Esophagus (tissue), 2 donors: ENCODE results near the gene ARID5B. TPM values are rescaled to one million over a fixed set of nuclear protein-coding genes. Genes with fewer than 3 reads are reported as not detected.

Experiments
- H3K27ac ChIP-seq, 2 donors: one replicate each; pipeline ENCODE4 v1.5.1; 2013; ENCODE audit warnings: low read depth in 2 of 2, mild to moderate bottlenecking in 2 of 2, inconsistent platforms in 1 of 2, low read length in 1 of 2, moderate library complexity in 1 of 2
- H3K27me3 ChIP-seq, 2 donors: one replicate each; pipeline ENCODE4 v1.6.1; 2013; ENCODE audit warnings: low read length in 2 of 2, control low read depth in 1 of 2, mild to moderate bottlenecking in 1 of 2; ENCODE audit not compliant: insufficient read depth in 2 of 2, control insufficient read depth in 1 of 2
- H3K36me3 ChIP-seq, 2 donors: one replicate each; pipeline ENCODE4 v1.6.1; 2013; ENCODE audit warnings: low read length in 1 of 2; ENCODE audit not compliant: control insufficient read depth in 2 of 2, insufficient read depth in 2 of 2
- H3K4me1 ChIP-seq, 2 donors: one replicate each; pipeline ENCODE4 v1.6.1; 2013; ENCODE audit warnings: low read length in 1 of 2; ENCODE audit not compliant: control insufficient read depth in 2 of 2, insufficient read depth in 2 of 2
- H3K4me3 ChIP-seq, 2 donors: one replicate each; pipeline ENCODE4 v1.5.1; 2013; ENCODE audit warnings: low read length in 2 of 2, mild to moderate bottlenecking in 2 of 2, low read depth in 1 of 2, moderate library complexity in 1 of 2
- H3K9me3 ChIP-seq, 2 donors: one replicate each; pipeline ENCODE4 v1.6.1; 2013; ENCODE audit warnings: mild to moderate bottlenecking in 2 of 2, low read depth in 1 of 2, low read length in 1 of 2, moderate library complexity in 1 of 2; ENCODE audit not compliant: control insufficient read depth in 2 of 2, insufficient read depth in 1 of 2
- WGBS, 2 donors: extraction: QIAGEN DNeasy Blood & Tissue Kit; methylation state at CpG; one replicate each; pipeline ENCODE4 v1.1.7; 2013; 5-methylcytosine and 5-hydroxymethylcytosine counted together
- polyA plus RNA-seq, 2 donors: library from polyadenylated mRNA; stranded (reverse); fragments of 200-250 nt; gene quantifications; one replicate each; pipeline ENCODE4 v1.2.3, GENCODE V29; 2013
- donor health status: healthy with polysubstance abuse.
- donor health status: Bipolar disorder and iron deficiency.

The ARID5B gene
- polyA plus RNA-seq, 2 donors: 6.7 to 7.7 TPM

DNA sequence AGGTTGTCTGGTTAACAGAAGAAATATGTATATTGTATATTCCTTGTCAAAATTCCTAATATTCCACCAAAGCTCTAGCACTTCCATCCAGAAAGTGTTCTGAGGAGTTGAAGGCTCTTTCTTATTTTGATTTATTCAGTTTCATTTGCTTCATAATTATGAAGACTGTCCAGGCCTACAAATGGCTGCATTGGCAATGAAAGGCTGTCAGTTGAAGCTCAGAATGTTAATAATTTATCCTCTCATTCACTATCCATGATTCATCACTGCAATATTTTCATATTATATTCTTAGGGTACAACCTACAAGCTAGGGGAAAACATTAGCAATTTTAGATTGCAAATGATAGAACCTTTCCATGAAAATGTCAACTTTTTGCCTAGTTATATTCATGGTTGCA lies 57.3 kb downstream of the ARID5B start:
- H3K9me3 ChIP-seq: no peaks in the 10 kb centered on the region
- no peaks in the 10 kb centered on the region for H3K4me1 ChIP-seq
- no peak overlapping the region for H3K27ac ChIP-seq
- H3K27me3 ChIP-seq: no peaks in the 10 kb centered on the region
- H3K4me3 ChIP-seq: no peak overlapping the region
- no peaks in the 10 kb centered on the region for H3K36me3 ChIP-seq

DNA sequence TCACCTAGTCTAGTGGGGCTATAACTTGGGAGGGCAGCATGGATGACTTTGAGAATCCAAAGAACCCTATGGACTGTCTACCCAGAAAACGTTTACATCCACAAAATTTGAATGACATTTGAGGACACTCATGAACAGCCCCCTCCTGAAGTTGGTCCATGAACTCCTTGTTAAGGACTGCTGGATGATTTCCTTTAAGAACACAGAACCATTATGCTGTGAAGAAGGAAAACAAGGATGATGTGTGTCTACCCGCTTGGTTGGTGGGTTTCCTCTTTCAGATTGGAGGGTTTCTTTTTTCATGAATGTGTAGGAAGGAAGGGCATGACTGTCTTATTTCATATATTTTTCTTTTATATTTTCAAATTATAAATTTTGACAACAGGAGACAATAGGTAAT lies 58.3 kb downstream of the ARID5B start:
- H3K36me3 ChIP-seq: no peaks in the 10 kb centered on the region
- H3K4me1 ChIP-seq: no peaks in the 10 kb centered on the region
- no peaks in the 10 kb centered on the region for H3K9me3 ChIP-seq
- WGBS, 2 donors: 72 to 77% methylated on average over 2 of the region's 2 CpGs
- no peak overlapping the region for H3K27ac ChIP-seq
- no peaks in the 10 kb centered on the region for H3K27me3 ChIP-seq
- no peak overlapping the region for H3K4me3 ChIP-seq

DNA sequence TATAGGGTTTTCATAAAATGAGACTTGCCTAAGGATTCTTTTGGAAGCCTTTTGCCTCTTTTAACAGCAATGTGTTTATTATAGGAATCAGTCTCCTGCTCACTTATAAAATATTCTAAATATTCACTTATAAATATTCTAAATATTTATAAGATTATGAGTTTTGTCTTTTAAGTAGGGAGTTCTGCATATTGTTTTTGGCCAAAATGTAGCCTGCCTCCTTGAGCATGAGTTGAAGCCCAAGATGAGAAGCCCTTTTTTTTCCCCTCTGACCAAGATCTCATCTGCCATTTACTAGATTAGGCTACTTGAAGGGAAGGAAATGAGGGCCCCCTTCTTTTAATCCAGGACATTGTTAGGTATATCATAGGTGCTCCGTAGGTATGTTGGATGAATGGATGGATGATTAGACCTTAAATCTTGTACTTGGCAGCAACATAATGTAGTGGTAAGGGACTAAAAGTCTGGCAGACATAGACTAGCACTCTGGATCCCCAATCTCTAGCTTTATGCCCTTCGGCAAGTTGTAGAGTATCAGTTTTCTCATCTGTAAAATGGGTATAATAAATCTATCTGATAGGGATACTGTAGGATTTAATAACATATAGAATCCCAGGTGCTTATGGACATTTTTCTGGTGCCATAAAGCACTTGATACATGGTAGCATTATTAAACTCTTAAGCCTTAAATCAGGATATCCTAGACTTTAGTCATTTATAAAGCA lies 59.1 kb downstream of the ARID5B start:
- Histone ChIP-seq H3K4me1 (no peaks in the 10 kb centered on the region), H3K36me3 (no peaks in the 10 kb centered on the region), H3K27ac (no peak overlapping the region), H3K9me3 (no peaks in the 10 kb centered on the region), H3K27me3 (no peaks in the 10 kb centered on the region), H3K4me3 (no peak overlapping the region)
- WGBS, 2 donors: 95 to 96% methylated on average over 2 of the region's 2 CpGs

DNA sequence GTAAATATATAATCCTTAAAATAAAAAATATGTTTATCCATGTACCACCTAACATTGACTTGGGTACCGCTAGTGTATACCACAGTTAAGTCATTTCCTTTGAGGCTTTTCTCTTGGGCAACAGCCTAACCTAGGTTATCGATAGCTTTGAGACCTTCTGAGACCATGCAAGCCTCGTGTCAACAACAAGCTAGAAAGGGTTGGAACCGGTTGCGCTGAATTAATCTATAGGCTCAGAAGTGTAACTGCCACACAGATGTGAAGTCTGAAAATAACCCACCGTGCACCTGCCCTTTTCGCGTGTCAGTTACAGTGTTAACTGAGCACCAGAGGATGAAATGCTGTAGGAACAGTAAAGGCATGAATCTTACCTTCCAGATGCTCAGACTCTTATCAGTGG lies 59.8 kb downstream of the ARID5B start:
- WGBS, 2 donors: 69 to 80% methylated on average over 8 of the region's 8 CpGs
- Histone ChIP-seq H3K4me3 (no peak overlapping the region), H3K4me1 (no peaks in the 10 kb centered on the region), H3K27me3 (no peaks in the 10 kb centered on the region), H3K9me3 (no peaks in the 10 kb centered on the region), H3K36me3 (no peaks in the 10 kb centered on the region), H3K27ac (no peak overlapping the region)

DNA sequence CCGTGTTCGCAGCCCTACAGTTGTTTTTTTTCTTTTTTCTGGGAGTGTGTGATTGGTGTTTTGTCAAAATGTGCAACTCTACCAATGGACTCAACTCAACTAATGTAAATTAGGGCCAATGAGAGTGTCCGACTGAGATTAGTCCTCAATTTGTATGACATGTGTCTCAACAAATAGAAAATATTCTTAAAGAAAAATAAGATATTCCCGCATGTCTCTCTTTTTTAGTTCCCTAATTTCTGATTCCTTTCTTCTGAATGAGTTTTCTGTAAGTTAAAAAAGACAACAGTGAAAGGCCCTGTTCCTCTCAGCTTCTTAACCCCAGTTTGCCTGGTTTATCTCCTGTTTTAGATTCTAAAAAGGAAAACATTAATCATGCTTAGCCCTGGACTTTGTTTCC lies 61.5 kb downstream of the ARID5B start:
- WGBS, 2 donors: 85 to 88% methylated on average over 4 of the region's 4 CpGs
- Histone ChIP-seq H3K4me3 (no peak overlapping the region), H3K36me3 (peaks cover 0 to 2% of the 10 kb centered on the region in 2 donors), H3K4me1 (no peaks in the 10 kb centered on the region), H3K27ac (no peak overlapping the region), H3K9me3 (no peaks in the 10 kb centered on the region), H3K27me3 (no peaks in the 10 kb centered on the region)

DNA sequence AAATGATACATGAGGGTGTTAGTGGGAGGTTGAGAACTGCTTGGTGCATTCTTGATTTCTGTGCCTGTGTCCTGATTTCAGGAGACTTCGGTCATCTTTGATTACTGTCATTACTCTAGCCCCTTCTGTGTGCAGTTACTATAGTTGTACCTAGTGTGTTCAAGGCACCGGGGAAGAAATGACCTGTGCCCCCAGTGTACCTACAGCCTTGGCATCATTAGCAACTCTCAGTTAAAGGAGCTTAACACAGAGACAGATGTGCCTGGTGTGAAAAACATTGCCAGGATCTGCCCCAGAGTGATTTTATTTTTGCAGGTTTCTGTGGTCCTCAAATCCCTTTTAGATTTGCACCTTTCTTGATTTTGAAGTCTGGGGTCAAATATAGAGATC lies 62.2 kb downstream of the ARID5B start:
- Histone ChIP-seq H3K36me3 (peaks cover 0 to 2% of the 10 kb centered on the region in 2 donors), H3K4me1 (no peaks in the 10 kb centered on the region), H3K27ac (no peak overlapping the region), H3K9me3 (no peaks in the 10 kb centered on the region), H3K27me3 (no peaks in the 10 kb centered on the region), H3K4me3 (no peak overlapping the region)
- 69 to 89% methylated on average over 2 of the region's 2 CpGs for WGBS, 2 donors

DNA sequence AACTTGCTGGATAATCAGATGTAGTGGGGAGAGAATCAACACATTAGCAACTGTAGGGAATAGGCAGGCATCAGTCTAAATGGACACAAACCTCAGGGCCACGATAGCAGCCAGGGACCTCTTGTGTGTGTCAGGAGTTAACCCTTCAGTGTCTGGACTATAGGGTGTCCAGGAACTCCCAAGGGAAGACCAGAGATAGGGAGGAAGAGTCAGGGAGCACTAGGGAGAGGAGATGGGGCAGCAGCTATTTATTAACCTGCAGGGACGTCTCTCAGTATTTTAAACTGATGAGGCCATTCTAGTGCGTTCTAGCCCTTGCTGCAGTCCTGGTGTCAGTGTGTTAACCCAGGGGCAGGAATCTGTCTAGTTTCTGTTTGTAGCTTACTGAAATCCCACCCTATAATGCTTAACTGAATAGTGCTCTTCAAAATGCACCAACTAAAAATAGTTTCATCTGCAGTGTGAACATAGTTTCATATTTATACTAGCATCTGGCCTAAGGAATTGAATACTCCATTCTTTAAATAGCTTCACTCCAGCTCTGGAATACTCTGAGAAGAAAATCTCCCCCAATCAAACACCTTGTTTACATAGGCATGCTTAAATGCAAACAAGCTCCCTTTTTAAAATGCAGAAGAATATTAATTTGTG lies 62.7 kb downstream of the ARID5B start:
- H3K27ac ChIP-seq: no peak overlapping the region
- H3K4me1 ChIP-seq: no peaks in the 10 kb centered on the region
- H3K27me3 ChIP-seq: no peaks in the 10 kb centered on the region
- peaks cover 0 to 2% of the 10 kb centered on the region in 2 donors for H3K36me3 ChIP-seq
- no peak overlapping the region for H3K4me3 ChIP-seq
- no peaks in the 10 kb centered on the region for H3K9me3 ChIP-seq
- WGBS, 2 donors: 36 to 53% methylated on average over 3 of the region's 3 CpGs

DNA sequence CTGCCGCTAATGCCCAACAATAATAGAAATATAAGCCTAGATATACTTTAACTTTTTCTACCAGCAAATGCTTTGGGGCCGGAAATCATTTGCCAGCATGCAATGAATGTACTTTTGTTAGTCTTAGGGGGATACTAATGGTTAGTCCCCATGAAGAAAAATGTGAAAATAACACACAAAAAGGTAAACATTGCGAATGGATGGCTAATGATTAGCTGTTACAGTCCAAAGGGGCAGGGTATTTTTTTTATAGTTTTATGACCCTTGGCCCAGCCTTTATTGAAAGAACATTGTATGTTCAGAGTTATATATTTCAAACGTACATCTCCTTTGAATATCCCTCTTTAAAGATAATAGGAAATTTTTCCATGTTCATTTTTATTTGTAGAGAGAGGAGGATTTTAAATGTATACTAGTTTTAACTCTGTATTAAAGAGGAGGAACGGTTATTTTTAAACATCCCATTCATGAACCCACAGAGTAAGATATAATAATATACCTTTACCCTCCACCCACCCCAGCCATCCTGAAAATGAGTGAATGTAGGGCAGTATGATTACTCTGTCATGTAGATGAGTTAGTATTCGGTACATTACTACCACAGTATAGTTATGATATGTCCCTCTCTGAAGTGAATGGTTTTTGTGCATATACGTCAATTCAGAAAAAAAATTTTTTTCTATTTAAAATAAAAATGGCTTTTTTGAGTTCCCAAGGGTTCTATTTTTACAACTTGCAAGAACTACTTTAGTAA lies 63.6 kb downstream of the ARID5B start:
- Histone ChIP-seq H3K4me3 (no peak overlapping the region), H3K9me3 (no peaks in the 10 kb centered on the region), H3K36me3 (peaks cover 0 to 2% of the 10 kb centered on the region in 2 donors), H3K27ac (no peak overlapping the region), H3K27me3 (no peaks in the 10 kb centered on the region), H3K4me1 (no peaks in the 10 kb centered on the region)
- 68 to 79% methylated on average over 7 of the region's 7 CpGs for WGBS, 2 donors

DNA sequence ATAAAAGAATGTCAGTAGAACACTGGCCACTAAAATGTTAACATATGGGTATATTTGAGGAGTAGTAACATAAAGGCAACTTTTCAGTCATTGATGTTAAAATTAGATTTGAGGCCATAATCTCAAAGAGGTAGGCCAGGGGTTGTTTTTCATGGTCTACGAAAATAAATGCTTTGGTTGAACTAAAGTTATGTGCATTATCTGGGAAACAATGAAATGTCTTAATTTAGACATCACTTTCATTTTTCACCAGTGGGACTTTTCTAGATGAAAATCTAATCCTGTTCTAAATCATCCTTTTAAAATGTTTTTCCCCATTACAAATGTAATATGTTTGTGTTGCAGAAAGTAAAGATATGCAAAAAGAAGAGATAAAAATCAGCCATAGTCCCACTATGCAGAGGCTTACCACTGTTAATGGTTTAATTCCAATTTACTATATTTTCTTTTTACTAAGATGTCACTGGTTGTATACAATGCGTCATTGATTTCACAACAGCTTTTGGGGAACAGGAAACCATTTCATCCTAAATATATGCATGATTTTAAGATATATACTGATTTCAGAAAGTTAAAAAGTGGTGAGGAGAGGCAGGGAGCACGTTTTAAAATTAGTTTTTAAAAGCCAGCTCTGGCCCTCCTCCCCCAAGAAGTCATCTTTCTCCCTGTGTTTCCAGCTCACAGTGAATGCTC lies 64.3 kb downstream of the ARID5B start:
- Histone ChIP-seq H3K4me1 (no peaks in the 10 kb centered on the region), H3K27ac (no peak overlapping the region), H3K9me3 (no peaks in the 10 kb centered on the region), H3K27me3 (no peaks in the 10 kb centered on the region), H3K36me3 (peaks cover 0 to 2% of the 10 kb centered on the region in 2 donors), H3K4me3 (no peak overlapping the region)
- 44 to 65% methylated on average over 3 of the region's 3 CpGs for WGBS, 2 donors
